GM12878 (cell line): ENCODE measurements around the gene SLC22A23.

Experiments
- CBX5 ChIP-seq: sonication (generic); IDR thresholded peaks from 2 replicates; pipeline ENCODE4 v1.6.1; 2016; ENCODE audit warnings: low read depth, moderate library complexity, mild to moderate bottlenecking, inconsistent platforms
- CHD1 ChIP-seq: IDR thresholded peaks from 2 replicates; pipeline ENCODE4 v1.6.1; 2012; ENCODE audit warnings: low read depth, low read length, improper control_type of control experiment
- CTCF ChIP-seq, 3 experiments: IDR thresholded peaks in 2 of 3; conservative IDR thresholded peaks in 1 of 3; 2 replicates each; pipeline ENCODE4 v1.5.1; 2011; ENCODE audit warnings: low read depth in 3 of 3, low read length in 3 of 3, mild to moderate bottlenecking in 3 of 3, control low read depth in 2 of 3, moderate library complexity in 2 of 3, inconsistent platforms in 1 of 3, mixed read lengths in 1 of 3; ENCODE audit not compliant: control insufficient read depth in 2 of 3, insufficient read depth in 1 of 3; ENCODE audit errors: extremely low read depth in 1 of 3
- HCFC1 ChIP-seq: fragments of 150-350 bp; IDR thresholded peaks from 2 replicates; pipeline ENCODE4 v1.6.1; 2014; ENCODE audit warnings: low read length
- JUNB ChIP-seq: IDR thresholded peaks from 2 replicates; pipeline ENCODE4 v1.6.1; 2016; ENCODE audit warnings: antibody characterized with exemption, mild to moderate bottlenecking
- PAX8 ChIP-seq: fragments of 450-650 bp; IDR thresholded peaks from 2 replicates; pipeline ENCODE4 v1.6.1; 2017; ENCODE audit warnings: mild to moderate bottlenecking, moderate library complexity
- POLR2A ChIP-seq: IDR thresholded peaks from 2 replicates; pipeline ENCODE4 v1.6.1; 2011; ENCODE audit warnings: low read depth, mild to moderate bottlenecking, low read length
- RFX5 ChIP-seq: IDR thresholded peaks from 2 replicates; pipeline ENCODE4 v1.6.1; 2011; ENCODE audit warnings: low read depth, low read length, improper control_type of control experiment
- USF2 ChIP-seq: IDR thresholded peaks from 2 replicates; pipeline ENCODE4 v1.6.1; 2011; ENCODE audit warnings: low read depth, low read length, improper control_type of control experiment, borderline replicate concordance
- ZNF274 ChIP-seq: IDR thresholded peaks from one replicate; pipeline ENCODE4 v1.8.0; 2011; ENCODE audit not compliant: insufficient read length, insufficient read depth

GRCh38 chr6:3258201-3258600, 198.6 kb downstream of the SLC22A23 start:
- TF ChIP-seq ZNF274 (no peak), POLR2A (no peak), CTCF (IDR thresholded peaks at IDR 0.05 in 2 of 3, conservative IDR thresholded peaks at IDR 0.05 in 1 of 3; ENCODE audit: control insufficient read depth in 2 of 3, extremely low read depth in 1 of 3, insufficient read depth in 1 of 3, low read depth in 3 of 3, low read length in 3 of 3) (no peak), HCFC1 (no peak), USF2 (no peak), CHD1 (no peak), CBX5 (no peak), PAX8 (no peak), JUNB (no peak), RFX5 (no peak)
